Activated effector memory CD4-positive, alpha-beta T cell treated with anti-CD3 and anti-CD28 coated beads, Interleukin-2, amount 50 U/mL, for 16 hours (primary cell): Measurements from ENCODE around the gene PCGF1.
A peak's percentile ranks its signal among the peaks of the same experiment; 100 is the strongest.

Source experiments
- DNase-seq: peaks from one replicate; pipeline ENCODE4 v3.0.0-alpha.2; 2020

The PCGF1 gene

GRCh38 chr2:74507145-74507925 is at the start of gene PCGF1:
Gene PCGF1, minus strand, starts transcription at chr2:74507695. Its CDS starts 27 bp downstream, at chr2:74507668.
- peak; percentile 100 for DNase-seq

GRCh38 chr2:74556831-74557370 is 49.4 kb upstream of the PCGF1 start:
- no peak for DNase-seq

- no peak for DNase-seq
Measured at GRCh38 chr2:74556159-74556558, 48.7 kb upstream of the PCGF1 start.

GRCh38 chr2:74555610-74556103 is 48.2 kb upstream of the PCGF1 start:
- DNase-seq, result no peak

- peak; percentile 81 for DNase-seq
Measured at GRCh38 chr2:74554820-74555531, 47.5 kb upstream of the PCGF1 start.

- DNase-seq, result peak; percentile 94
Measured at GRCh38 chr2:74553892-74554819, 46.7 kb upstream of the PCGF1 start, which contains the start of the genes DOK1 and LOXL3. Gene DOK1, plus strand, starts transcription at chr2:74554720. Its CDS starts 35 bp downstream, at chr2:74554755. Gene LOXL3, minus strand, starts transcription at chr2:74553942. Its CDS starts 1,308 bp downstream, at chr2:74552634.

GRCh38 chr2:74552914-74553811 is 45.7 kb upstream of the PCGF1 start:
- peak; percentile 66 for DNase-seq

GRCh38 chr2:74551942-74552913 is 44.7 kb upstream of the PCGF1 start:
- no peak for DNase-seq

GRCh38 chr2:74551530-74551929 is 44.0 kb upstream of the PCGF1 start:
- no peak for DNase-seq

GRCh38 chr2:74550231-74550630 is 42.7 kb upstream of the PCGF1 start:
- no peak for DNase-seq

GRCh38 chr2:74548900-74549826 is 41.7 kb upstream of the PCGF1 start:
- DNase-seq, result no peak

GRCh38 chr2:74548285-74548899 is 40.9 kb upstream of the PCGF1 start:
- no peak for DNase-seq

GRCh38 chr2:74546004-74546403 is 38.5 kb upstream of the PCGF1 start:
- no peak for DNase-seq

- no peak for DNase-seq
Measured at GRCh38 chr2:74544634-74545033, 37.1 kb upstream of the PCGF1 start.

- no peak for DNase-seq
Measured at GRCh38 chr2:74542978-74543377, 35.5 kb upstream of the PCGF1 start.

GRCh38 chr2:74540291-74540690 is 32.8 kb upstream of the PCGF1 start:
- DNase-seq, result no peak

GRCh38 chr2:74538881-74539339 is 31.4 kb upstream of the PCGF1 start:
- no peak for DNase-seq

- no peak for DNase-seq
Measured at GRCh38 chr2:74537140-74537539, 29.6 kb upstream of the PCGF1 start.
